Ovary (tissue), 3 donors: ENCODE measurements around the gene NR2F1-AS1.

Experiments used
- EP300 ChIP-seq: sonication (generic); formaldehyde crosslinking; IDR thresholded peaks from one replicate; pipeline ENCODE4 v1.6.1; 2017; ENCODE audit warnings: antibody characterized with exemption
- POLR2A ChIP-seq: fragments of 450-650 bp; IDR thresholded peaks from one replicate; pipeline ENCODE4 v1.6.1; 2017; ENCODE audit warnings: antibody characterized with exemption, mild to moderate bottlenecking, moderate library complexity
- TF ChIP-seq, protein P1 (sequence below), 3 donors: fragments of 450-650 bp in 2 of 3; fragments of 200-600 bp in 1 of 3; IDR thresholded peaks; one replicate each; pipeline versions ENCODE4 v1.5.1 to v1.8.0; 2016 to 2022; ENCODE audit warnings: antibody characterized with exemption in 3 of 3, mild to moderate bottlenecking in 1 of 3
- donor health status: DM: no; HTN: no; CAD: no.

- TF ChIP-seq, protein P1, sequence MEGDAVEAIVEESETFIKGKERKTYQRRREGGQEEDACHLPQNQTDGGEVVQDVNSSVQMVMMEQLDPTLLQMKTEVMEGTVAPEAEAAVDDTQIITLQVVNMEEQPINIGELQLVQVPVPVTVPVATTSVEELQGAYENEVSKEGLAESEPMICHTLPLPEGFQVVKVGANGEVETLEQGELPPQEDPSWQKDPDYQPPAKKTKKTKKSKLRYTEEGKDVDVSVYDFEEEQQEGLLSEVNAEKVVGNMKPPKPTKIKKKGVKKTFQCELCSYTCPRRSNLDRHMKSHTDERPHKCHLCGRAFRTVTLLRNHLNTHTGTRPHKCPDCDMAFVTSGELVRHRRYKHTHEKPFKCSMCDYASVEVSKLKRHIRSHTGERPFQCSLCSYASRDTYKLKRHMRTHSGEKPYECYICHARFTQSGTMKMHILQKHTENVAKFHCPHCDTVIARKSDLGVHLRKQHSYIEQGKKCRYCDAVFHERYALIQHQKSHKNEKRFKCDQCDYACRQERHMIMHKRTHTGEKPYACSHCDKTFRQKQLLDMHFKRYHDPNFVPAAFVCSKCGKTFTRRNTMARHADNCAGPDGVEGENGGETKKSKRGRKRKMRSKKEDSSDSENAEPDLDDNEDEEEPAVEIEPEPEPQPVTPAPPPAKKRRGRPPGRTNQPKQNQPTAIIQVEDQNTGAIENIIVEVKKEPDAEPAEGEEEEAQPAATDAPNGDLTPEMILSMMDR (IDR thresholded peaks at IDR 0.05) = no peak
- no peak for TF ChIP-seq EP300
- no peak for TF ChIP-seq POLR2A
These were observed 186.7 kb downstream of the NR2F1-AS1 start for GRCh38 chr5:93394301-93394700.
